GM18517 (cell line): Measurements from ENCODE around the gene AMZ2.
"Not testable (repeated sequence)": the region's sequence is repeated elsewhere in the genome, so short reads cannot be mapped to it uniquely, and the experiment has no call there.

Experiments
- ATAC-seq: cut with Tn5 transposase; IDR thresholded peaks from one replicate; pipeline ENCODE4 v1.9.1; 2021; ENCODE audit warnings: mild to moderate bottlenecking, moderate library complexity; ENCODE audit not compliant: unreplicated experiment

Gene AMZ2, protein sequence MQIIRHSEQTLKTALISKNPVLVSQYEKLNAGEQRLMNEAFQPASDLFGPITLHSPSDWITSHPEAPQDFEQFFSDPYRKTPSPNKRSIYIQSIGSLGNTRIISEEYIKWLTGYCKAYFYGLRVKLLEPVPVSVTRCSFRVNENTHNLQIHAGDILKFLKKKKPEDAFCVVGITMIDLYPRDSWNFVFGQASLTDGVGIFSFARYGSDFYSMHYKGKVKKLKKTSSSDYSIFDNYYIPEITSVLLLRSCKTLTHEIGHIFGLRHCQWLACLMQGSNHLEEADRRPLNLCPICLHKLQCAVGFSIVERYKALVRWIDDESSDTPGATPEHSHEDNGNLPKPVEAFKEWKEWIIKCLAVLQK

DNA sequence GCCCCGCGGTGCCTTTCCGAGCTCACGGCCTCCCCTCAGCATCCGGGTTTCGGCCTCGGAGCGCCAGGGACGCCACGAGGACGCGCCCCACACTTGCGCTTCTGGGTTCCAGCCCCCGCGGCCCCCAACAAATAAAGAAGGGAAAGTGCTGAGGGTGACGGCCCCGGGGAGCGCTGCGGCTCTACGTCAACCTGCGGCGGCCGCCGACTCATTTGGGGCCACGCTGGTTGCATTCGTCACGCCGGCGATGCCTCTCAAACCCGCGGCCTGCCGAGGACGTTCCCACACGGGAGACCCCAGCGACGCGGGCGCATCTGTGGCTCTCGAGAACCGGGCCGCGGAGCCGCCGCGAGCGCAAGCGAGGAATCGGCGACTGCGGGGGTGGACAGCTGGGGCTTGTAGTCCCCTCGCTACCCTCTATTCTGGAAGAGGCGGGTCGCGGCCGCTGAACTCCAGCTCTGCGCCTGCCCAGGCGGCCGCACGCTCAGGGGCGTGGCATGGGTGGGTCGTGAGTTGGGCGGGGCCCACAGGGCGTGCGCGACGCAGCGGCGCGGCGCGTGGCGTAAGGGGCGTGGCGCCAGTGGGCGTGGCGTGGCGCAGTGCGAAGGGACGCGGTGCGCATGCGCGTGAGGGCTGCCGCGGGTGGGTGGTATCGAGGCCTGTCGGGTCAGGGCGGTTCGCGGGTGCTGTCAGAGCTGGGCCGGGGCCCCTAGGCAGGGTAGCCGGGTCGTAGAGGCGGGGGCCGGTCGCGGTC lies at the start of gene AMZ2:
TSS of gene AMZ2 (plus strand) at position 599 of the 754 bp plus-strand sequence. CDS start 2,145 bp downstream, outside the sequence.
- ATAC-seq, result peak; percentile 84

DNA sequence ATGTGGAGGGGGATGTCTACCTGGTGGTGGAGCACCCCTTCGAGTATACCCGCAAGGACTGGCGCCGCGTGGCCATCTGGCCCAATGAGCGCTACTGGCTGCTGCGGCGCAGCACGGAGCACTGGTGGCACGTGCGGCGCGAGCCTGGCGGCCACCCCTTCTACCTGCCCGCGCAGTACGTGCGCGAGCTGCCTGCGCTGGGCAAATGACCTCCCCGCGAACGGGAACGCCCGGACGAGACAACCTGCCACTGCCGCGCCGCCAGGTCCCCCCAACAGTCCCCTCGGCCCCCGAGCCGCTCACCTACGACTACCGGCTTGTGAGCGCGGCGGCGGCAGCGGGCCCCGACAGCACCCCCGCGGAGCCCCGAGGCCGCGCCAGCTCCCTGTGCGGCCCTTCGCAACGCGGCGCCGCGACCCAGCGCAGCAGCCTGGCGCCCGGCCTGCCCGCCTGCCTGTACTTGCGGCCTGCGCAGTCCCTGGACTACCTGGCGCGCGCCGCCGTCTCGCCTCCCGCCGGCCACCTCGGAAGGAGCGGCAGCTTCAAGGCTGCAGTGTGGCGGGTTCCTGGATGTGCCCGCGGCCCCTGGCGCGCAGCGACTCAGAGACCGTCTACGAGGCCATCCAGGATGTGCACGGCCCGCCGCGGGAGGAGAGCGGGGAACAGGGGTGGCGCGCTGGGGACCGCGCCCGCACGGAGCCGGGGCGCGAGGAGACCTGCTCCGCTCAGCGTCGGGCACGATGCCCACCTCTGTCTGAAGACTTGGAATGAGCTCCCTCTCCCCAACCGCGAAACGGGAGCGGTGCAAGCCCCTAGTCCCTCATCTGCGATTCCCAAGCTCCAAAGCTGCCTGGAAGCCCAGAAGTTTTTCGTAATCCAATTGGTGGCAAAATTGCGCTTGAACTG lies 48.7 kb upstream of the AMZ2 start:
- ATAC-seq, result no peak

DNA sequence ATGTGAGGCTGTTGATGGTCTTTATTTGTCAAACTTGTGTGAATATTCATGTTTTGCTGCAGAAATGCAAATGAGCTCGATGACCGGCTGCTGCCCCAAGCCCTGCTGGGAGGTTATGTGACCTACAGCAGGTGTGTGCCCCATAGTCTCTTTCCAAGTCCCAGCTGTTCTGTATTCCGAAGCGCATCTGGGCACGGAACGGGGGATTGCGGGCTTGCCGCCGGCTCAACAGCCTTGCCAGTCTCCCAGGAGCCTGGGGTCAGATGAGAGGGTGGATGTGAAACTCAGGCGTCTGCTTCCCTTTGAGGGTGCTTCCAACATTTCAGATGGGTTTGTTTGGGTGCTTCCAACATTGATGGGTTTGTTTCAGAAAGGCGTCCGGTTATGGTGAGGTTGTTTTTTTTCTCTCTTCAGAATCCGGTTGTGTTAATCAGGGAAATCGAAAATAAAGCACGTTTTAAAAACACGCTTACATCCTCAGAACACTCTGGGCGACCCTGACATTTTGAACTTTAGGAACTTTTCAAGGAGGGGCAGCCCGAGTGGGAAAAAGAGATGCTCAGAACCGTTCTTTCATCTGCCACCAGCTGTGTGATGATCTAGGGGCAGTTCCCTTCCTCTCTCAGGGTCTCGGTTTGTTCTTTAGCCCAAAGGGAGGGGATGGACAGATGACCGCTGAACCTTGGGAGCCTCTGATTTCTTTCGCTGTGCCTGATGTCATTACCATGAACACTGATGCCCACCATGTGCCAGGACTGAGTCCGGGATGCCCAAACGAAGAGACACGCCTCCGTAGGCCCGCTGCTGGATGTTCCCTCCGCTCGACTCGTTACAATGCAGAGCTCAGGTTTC lies 47.8 kb upstream of the AMZ2 start:
- no peak for ATAC-seq

DNA sequence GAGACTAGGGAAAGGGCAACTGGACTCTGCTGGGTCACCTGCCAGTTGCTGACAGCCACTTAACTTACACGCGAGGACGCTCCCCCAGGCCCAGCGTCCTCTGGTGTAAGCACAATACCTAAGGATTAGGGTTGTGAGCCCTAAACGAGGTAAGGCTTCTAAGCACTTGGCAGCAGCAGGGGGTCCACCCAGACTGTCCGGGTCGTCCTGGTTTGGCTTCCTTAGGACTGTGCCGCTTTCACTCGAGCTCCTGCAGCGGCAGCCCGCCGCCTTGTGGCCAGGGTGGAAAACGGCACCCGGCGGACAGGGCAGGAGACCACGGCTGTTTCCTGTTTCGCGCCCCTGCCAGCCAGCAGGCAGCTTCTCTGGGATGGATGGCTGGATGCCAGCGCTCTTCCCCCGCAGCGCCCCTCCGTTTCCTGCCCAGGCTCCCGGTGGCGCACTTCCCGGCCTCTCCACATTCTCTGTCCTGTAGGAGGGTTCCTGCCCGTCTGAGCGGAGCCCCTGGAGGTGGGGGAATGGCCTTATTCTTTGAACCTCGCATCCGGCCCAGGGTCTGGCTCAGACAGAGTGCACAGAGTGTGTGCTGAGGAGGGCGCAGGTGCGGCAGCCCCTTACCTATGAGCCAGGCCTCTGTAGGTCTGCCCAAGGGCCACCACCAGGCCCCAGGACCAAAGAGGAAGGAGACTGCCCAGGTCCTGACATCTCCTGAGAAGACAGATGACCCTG lies 47.0 kb upstream of the AMZ2 start:
- no peak for ATAC-seq

DNA sequence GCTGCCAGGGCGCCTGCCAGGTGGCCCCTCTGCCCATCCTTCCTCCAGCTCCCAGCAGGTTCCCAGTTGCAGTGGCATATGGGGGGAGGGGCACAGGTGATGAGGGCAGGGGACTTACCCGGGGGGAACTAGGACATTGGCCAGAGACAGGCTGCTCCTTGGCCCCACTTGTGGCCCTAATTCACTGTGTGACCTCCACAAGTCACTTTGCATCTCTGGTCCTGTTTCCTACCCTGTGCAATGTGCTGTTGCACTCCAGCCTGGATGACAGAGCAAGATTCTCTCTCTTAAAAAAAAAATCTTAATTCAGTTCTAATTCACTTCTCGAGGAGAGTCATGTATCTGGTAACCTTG lies 46.4 kb upstream of the AMZ2 start:
- ATAC-seq, result not testable (repeated sequence)

DNA sequence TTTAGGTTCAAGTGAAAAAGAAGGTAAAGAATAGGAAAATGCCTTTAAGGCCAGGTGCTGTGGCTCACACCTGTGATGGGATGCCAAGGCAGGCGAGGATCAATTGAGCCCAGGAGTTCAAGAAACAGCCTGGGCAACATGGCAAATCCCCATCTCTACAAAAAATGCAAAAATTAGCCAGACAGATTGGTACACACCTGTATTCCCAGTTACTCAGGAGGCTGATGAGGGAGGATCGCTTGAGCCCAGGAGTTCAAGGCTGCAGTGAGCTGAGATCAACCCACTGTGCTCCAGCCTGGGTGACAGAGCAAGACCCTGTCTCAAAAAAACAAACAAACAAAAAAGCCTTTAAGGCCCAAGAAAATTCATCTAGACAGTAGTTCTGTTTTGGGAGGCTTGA lies 45.5 kb upstream of the AMZ2 start:
- ATAC-seq, result not testable (repeated sequence)

DNA sequence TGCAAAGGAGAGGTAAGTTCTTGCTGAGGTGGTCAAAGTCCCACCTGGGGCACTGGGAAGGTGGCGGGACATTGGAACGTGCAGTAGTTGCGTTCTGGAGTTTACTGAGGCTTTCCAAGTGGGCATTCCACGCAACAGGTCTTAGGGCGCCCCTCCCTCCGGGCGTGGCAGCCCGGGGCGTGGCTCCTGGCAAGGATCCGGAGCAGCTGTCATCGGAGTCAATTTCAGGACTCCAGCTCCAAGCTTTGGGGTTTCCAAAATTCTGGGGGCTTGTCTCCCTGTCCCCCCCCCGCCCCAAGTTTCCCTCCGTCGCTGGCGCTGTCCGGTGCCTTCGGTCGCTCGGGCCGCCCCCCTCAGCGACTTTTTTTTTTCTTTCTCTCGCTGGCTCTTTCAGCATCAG lies 43.1 kb upstream of the AMZ2 start:
- ATAC-seq, result no peak

DNA sequence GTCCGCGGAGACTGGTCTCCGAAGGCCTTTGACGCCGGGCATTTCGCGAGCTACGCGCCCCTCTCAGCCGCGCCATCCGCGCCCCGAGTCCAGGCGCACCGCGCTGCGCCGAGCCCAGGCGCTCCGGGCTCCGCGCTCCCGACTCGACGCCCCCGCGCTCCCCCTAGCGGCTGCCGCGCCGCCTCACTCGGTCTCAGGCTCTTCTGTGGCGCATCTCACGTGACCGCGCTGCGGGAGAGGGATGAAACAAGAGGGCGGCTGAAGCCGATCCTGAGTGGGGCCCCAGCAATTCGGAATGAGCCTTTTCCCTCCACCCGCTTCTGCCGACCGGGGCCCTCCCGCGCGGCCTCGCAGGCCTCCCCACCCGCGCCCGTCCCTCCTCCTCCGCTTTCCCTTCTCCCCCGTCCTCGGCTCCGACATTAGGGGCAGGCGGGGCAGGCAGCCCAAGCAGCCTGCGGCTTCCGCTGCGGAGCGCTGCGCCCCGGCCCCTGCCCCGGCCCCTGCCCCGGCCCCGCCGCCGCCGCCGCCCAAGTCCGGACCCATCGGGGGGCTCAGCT lies 42.5 kb upstream of the AMZ2 start:
- peak; percentile 91 for ATAC-seq

DNA sequence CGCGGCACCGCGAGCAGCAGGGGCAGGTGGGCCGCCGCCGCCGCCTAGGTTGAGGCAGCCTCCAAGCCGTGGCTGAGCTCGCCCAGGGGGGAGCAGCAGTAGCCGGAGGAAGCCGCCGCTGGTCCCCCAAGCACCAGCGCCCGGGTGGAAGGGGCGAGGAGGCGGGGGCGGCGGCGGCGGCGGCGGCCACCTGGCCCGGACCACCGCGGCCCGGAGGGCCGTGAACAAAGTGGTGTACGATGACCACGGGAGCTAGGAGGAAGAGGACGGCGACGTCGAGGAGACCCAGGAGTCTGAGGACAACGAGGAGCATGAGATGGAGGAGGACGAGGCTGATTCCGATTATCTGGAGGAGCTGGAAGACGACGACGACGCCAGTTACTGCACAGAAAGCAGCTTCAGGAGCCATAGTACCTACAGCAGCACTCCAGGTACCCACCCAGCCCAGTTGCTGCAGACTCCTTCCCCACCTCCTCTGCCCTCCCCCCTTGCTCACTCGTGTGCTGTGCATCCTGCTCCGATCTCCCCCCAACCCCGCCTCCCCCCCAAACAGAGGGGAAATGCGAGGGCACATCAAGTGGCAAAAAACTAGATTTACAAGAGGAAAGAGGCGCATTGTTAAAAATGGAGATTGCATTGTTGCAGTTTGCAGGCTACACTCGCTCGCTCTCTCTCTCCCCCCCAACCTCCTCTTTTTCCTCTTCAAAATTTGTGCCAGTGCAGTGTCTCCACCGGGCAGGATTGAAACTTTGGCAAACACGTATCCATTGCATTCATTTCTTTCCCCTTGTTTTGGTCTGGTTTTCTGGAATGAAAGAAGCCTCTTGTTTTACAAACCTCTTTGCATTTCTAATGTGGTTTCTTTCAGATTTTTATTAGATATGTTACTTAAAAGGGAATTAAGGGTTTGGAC lies 41.8 kb upstream of the AMZ2 start:
- ATAC-seq, result peak; percentile 22

DNA sequence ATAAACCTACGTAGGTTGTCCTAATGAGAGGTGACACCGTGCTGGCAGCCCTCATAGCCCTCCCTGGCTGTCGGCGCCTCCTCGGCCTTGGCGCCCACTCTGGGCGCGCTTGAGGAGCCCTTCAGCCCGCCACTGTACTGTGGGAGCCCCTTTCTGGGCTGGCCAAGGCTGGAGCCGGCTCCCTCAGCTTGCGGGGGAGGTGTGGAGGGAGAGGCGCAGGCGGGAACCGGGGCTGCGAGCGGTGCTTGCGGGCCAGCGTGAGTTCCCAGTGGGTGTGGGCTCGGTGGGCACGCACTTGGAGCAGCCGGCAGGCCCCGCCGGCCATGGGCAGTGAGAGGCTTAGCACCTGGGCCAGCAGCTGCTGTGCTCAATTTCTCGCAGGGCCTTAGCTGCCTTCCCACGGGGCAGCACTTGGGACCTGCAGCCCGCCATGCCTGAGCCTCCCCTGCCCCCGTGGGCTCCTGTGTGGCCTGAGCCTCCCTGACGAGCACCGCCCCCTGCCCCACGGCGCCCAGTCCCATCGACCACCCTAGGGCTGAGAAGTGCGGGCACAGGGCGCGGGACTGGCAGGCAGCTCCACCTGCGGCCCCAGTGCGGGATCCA lies 40.1 kb upstream of the AMZ2 start:
- no peak for ATAC-seq

DNA sequence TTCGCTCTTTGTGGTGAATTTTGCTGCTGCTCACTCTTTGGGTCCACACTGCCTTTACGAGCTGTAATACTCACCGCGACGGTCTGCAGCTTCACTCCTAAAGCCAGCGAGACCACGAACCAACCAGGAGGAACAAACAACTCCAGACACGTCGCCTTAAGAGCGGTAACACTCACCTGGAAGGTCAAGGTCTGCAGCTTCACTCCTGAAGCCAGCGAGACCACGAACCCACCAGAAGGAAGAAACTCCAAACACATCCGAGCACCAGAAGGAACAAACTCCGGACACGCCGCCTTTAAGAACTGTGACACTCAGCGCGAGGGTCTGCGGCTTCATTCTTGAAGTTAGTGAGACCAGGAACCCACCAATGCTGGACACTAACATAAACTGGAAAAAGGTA lies 39.2 kb upstream of the AMZ2 start:
- not testable (repeated sequence) for ATAC-seq

DNA sequence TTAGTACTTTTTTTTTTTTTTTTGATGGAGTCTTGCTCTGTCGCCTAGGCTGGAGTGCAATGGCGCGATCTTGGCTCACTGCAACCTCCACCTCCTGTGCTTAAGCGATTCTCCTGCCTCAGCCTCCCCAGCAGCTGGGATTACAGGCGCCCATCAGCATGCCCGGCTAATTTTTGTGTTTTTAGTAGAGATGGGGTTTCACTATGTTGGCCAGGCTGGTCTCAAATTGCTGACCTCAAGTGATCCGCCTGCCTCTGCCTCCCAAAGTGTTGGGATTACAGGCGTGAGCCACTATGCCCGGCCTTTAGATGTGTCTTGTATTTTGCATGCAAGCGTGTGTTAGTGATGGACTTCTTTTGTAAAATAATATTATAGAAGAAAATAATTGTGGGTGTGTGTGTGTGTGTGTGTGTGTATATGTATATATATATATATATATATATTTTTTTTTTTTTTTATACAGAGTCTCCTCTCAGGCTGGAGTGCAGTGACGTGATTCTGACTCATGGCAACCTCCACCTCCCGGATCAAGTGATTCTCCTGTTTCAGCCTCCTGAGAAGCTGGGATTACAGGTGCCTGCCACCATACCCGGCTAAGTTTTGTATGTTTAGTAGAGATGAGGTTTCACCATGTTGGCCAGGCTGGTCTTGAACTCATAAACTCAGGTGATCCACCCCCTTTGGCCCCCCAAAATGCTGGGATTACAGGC lies 38.5 kb upstream of the AMZ2 start:
- ATAC-seq, result not testable (repeated sequence)

DNA sequence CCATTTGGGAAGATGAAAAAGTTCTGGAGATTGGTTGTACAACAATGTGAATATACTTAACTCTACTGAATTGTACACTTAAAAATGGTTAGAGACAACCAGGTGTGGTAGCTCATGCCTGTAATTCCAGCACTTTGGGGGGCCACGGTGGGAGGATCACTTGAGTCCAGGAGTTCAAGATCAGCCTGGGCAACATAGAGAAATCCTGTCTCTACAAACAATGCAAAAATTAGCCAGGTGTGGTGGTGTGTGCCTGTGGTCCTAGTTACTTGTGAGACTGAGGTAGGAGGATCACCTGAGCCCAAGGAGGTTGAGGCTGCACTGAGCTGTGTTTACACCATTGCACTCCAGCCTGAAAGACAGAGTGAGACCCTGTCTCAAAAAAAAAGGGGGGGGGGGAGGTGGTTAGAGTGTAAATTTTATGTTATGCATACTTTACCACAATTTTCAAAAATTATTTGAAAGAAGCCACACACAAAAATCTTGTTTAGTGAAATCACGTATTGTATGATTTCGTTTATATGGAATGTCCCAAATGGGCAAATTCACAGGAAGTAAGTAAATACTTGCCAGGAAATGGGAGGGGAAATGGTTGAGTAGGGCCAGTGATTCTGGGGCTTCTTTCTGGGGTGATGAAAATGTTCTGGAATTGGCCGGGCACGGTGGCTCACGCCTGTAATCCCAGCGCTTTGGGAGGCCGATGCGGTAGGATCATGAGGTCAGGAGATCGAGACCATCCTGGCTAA lies 37.1 kb upstream of the AMZ2 start:
- ATAC-seq, result no peak

DNA sequence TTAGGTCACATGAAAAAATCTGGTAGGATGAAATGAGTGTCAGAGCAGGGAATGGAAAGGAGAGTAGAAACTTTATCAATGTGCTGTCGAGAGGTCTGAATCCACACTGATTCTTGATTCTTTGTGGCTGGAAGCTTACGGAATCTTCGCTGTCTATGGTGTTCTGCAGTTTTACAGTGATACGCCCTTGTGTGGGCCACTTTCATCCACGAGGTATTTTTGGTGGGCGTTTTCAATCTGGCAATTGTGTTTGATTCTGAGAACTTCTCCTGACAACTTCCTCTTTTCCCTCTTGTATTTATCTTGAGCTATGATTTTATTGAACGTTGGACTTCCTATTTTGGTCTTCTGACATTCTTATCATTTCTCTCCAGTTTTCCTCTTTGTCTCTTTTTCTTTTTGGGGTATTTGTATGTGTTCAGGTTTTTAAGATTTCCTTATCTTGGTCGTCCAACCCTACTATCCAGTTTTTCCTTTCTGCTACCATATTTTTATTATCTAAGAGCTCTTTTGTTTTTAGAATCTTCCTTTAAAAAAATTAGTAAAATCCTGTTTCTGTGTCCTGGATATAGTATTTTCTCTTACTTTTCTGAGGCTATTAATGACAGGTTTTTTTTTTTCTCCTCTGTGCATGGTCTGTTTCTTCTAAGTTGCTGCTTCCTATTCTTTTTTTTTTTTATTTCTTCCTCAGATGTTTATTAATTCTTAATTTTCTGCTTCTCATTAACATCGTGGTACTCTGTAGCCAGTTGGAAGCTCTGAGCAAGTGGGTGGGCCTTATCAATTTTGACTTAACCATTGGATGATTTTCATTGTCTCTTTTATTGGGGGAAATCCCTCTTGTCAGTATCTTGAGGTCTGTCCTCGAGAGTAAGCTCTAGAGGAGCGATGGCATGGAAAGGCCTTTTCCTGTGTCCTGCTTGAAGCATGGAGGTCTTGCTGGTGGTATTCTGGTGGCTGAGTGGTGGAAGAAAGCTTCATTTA lies 34.1 kb upstream of the AMZ2 start:
- not testable (repeated sequence) for ATAC-seq

DNA sequence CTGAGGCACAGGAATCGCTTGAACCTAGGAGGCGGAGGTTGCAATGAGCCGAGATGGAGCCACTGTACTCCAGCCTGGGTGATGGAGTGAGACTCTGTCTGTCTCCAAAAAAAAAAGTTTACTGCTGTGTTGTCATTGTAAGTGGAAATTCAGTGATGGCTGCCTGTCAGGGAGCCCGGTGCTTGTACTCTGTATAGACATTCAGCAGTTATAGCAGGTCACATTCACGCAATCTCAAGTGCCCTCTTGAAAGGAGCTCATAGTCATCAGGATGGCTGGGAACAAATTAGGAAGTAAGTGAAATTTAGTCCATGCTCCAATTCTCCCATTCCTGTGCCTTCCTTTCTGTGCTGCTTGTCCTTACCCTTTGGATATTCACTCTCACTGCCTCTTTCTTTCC lies 32.4 kb upstream of the AMZ2 start:
- not testable (repeated sequence) for ATAC-seq
